Measurements from ENCODE around the gene SHANK2.

DNA sequence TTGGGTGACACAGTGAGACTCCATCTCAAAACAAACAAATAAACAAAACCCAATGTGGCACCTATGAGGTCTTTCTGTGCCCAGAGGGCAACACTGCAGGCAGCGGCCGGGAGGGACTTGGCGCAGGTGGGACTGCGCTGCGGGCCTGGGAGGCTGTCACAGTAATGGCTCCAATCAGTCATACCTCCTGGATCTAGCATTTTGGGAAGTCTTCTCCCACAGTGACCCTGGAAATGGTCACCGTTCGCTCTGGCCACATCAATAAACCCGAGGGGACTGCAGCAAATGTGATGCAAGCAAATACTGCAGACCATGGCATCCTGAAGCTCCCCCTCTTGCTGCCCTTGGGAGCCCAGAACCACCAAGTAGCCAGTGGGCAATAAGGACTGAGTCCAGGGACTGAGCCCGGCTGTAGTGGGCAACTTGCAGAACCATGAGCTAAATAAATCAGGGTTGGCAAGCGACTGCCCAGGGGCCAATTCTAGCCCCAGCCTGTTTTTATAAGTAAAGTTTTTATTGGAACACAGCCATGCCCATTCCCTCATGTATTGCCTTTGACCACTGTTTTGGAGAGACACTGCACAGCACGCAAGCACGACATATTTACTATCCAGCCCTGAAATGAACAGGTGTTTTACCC, 15.4 kb downstream of the SHANK2 start:
- TF ChIP-seq, protein P1, sequence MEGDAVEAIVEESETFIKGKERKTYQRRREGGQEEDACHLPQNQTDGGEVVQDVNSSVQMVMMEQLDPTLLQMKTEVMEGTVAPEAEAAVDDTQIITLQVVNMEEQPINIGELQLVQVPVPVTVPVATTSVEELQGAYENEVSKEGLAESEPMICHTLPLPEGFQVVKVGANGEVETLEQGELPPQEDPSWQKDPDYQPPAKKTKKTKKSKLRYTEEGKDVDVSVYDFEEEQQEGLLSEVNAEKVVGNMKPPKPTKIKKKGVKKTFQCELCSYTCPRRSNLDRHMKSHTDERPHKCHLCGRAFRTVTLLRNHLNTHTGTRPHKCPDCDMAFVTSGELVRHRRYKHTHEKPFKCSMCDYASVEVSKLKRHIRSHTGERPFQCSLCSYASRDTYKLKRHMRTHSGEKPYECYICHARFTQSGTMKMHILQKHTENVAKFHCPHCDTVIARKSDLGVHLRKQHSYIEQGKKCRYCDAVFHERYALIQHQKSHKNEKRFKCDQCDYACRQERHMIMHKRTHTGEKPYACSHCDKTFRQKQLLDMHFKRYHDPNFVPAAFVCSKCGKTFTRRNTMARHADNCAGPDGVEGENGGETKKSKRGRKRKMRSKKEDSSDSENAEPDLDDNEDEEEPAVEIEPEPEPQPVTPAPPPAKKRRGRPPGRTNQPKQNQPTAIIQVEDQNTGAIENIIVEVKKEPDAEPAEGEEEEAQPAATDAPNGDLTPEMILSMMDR (conservative IDR thresholded peaks at IDR 0.05; ENCODE audit: low read depth, low read length), result no peak
- no peak for TF ChIP-seq EZH2 (IDR thresholded peaks at IDR 0.05; ENCODE audit: borderline replicate concordance, low read depth, low read length, poor library complexity, severe bottlenecking)
